Bone marrow (tissue), 2 donors: ENCODE data around the gene PCSK1N.

Source experiments
- DNase-seq, 2 donors: peaks; one replicate each; lab custom pipeline; 2025; lab: John Stamatoyannopoulos, UW

PCSK1N gene

DNA sequence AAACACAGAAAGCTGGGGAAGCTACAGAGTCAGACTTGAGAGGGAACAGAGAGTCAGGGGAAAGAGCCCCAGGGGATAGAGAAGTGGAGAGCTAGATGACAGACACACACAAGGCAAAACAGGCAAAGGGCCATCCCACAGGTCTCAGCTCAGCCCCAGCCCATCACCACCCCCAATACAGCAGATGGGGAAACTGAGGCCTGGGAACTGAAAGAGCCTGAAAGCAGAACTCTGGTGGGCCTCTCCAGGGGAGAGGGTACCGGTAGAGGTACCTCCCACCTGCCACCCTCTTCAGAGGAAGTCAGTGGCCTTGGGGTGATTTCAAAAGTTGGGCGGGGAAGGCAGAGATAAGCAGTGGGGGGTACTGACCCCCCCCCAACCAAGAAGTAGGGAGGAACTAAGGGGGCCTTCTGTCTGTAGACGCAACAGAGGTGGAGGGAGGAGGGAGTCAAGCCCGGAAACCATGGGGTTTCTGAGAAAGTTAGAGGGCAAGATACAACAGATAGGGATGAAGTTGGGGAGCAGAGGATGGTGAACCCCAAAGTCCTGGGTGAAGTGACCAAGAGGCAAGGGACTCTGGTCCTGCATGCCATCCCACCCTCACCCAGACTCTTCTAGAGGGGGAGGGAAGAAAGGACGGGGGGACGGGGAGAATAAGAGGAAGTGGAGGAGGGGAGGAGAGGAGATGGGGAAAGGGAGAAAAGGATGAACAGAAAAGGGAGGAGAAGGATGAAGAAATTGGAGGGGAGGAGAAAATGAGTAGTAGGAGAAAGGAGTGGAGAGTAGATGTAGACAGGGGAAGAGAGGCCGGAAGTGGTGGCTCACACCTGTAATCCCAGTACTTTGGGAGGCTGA, 45.8 kb downstream of the PCSK1N start:
- DNase-seq = no peak

DNA sequence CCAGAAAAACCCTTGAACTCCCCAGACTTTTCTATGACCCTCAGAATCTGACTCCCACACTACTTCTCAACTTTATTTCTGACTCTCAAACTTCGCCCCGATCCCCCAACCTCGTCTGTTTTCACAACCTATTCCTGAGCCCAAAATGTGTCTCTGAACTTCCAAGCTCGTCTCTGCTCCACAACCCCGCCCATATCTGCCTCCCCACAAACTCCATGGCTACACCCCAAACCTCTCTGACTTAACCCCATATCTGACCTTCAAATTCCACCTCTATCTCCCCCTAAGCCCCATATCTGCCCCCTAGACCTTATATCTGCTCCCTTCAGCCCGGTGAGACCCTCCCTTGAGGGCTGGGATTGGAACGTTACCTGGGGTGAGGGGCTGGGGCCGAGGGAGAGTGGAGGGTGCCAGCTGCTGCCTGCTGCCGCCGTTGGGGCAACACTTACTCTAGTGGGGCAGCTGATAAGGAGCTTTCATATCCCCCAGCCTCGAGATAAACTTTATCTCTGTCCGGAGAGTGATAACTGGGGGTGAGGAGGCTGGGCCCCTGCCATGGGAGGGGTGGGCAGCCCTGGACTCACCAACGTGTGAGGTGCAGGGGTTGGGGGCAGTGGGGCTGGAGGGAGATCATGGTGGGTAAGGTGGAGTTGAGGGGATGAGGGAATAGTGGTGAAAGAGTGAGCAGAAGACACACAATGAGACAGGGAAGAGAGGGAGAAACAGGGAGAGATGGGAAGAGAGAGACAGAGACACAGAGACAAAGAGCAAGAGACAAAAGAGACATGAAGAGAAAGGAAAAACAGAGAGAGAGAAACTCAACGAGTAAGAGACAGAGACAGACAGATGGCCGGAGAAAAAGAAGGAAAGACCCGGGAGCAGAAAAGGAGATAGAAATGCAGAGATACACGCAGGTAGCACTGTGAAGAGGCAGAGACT, 47.6 kb downstream of the PCSK1N start:
- DNase-seq = no peak

DNA sequence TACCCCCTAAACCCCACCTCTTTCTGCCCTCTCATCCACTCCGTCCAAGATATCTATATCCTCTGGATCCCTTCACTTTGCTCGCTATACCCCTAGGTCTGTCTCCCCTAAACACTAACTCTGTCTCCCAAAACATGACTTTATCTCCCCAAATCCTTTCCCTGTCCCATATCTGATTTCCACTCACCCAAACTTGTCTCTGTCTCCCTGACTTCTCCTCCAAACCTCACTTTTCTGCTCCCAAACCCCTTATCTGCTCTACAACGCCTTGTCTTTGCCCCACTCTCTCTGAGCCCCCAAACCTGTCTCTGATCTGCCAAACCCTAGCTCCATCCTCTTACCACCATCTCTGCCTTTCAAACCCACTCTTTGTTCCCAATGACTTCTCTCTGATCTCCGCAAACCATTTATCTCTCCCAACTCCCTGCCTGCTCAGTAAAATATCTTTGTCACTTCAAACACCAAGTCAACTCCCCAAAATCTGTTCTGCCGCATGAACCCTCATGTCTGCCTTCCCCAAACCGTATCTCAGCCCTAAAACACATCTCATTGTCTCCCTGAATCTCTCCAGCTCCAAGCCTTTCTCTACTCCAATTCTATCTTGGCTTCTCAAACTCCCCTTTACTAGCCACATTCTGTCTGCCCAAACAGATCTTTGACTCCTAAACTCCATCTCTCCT, 48.4 kb downstream of the PCSK1N start:
- no peak for DNase-seq

- DNase-seq = no peak
Measured at GRCh38 chrX:48786341-48786800, 49.0 kb downstream of the PCSK1N start, which contains the start of gene GATA1. Gene GATA1 (plus strand): TSS chrX:48786590. CDS start chrX:48791110, 4,520 bp downstream.

GRCh38 chrX:48785540-48786214, 49.7 kb downstream of the PCSK1N start:
- no peak for DNase-seq

DNA sequence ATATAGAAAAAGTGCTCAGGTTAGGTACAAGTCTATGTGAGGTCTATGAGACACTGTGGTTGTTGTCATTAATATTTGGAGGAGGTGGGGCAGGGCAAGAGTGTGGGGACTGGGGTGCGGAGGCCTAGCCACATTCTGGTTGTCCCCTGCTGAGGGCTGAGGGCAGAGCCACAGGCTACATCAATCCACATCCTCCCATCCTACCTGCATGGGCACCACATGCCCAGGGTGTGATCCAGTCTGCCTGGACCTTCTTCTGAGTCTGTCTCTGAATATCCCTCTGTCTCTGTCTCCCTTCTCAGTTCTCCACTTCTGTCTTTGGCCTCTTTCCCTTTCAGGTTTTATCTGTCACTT, 50.2 kb downstream of the PCSK1N start:
- no peak for DNase-seq

DNA sequence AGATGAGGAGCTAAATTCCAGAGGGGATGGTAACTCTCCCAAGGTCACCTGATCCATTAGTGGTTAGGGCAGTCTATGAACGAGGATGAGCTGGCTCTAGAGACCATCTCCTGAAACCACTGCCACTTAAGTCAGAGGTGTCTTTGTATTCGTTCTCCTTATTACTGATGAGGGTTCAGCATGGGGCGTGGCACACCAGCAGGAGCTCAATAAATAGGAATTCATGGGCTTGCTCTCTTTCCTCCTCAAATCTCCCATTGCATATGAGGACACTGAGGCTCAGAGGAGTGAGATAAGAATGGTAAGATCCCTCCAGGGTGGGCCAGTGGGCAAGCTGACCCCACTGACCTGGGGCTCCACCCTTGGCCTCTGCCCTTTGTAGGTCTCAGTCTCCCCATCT, 50.7 kb downstream of the PCSK1N start:
- DNase-seq = no peak

DNA sequence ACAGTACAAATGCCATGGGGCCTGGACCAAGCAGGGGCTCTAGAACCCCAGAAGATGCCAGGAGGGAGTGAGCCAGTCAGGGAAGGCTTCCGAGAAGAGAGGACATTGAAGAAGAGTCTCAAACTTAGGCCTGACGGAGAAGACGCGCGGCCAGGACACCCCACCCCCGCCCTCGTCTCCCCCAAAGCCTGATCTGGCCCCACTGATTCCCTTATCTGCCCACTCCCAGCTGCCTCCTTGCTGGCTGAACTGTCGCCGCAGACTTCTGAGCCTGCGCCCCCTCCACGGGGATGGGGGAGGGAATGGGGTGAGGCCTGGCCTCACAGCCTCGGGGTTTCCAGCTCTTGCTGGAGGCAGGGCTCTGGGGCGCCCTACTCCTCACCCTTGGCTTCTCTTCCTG, 52.6 kb downstream of the PCSK1N start:
- DNase-seq = no peak

- DNase-seq = no peak
Measured at GRCh38 chrX:48782216-48782615, 53.2 kb downstream of the PCSK1N start.

DNA sequence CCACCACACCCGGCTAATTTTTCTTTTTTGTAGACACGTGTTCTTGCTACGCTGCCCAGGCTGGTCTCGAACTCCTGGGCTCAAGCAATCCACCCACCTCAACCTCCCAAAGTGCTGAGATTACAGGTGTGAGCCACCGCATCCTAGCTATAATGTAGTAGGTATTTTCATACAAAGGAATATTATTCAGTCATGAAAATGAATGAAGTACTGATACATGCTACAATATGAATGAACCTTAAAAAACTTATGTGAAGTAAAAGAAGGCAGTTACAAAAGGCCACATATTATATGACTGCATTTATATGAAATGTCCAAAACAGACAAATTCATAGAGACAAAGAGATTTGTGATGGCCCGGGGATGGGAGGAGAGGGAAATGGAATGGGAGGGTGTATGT, 53.7 kb downstream of the PCSK1N start:
- no peak for DNase-seq
